Stimulated activated effector memory CD8-positive, alpha-beta T cell treated with anti-CD3 and anti-CD28 coated beads, Interleukin-12 subunit alpha, Interleukin-12 subunit beta, amount 100 ng/mL, for 72 hours (primary cell): Measurements from ENCODE around the gene PCSK2.

Experiments
- ATAC-seq: fragments of 150-1000 bp; cut with Tn5 transposase; 2 replicates; pipeline ENCODE4 v1.10.0; 2021
- DNase-seq, 2 donors: peaks; one replicate each; pipeline ENCODE4 v3.0.0; 2021 to 2022; ENCODE audit warnings: low spot score in 2 of 2
- H3K27ac Mint-ChIP-seq: one replicate; pipeline ENCODE4 v1.8.0; 2022; ENCODE audit warnings: mild to moderate bottlenecking, mixed read lengths
- H3K36me3 Mint-ChIP-seq: one replicate; pipeline ENCODE4 v1.8.0; 2022; ENCODE audit warnings: mild to moderate bottlenecking, mixed read lengths
- H3K4me1 Mint-ChIP-seq: one replicate; pipeline ENCODE4 v1.8.0; 2022; ENCODE audit warnings: mixed read lengths
- H3K4me3 Mint-ChIP-seq: one replicate; pipeline ENCODE4 v1.8.0; 2022; ENCODE audit warnings: mild to moderate bottlenecking, mixed read lengths
- H3K9me3 Mint-ChIP-seq: one replicate; pipeline ENCODE4 v1.8.0; 2022; ENCODE audit warnings: mixed read lengths

The PCSK2 gene

DNA sequence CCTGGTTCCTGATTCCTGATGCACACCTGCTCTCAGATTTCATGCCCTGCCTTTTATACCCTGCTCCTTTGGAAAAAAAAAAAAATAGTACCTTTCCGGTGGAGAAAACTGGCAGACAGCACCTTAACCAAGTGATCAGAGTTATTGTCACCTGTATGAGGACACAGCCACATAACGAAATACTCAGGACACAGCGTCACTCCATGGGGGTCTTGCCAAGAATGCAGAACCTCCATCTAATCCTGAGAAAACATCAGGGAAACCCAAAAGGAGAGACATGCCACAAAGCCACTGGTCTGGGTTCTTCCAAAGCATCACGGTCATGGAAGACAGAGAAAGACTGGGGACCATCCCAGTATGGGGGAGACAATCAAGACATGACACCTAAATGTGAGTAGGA is 275.3 kb downstream of the PCSK2 start:
- no peak for DNase-seq
- Mint-ChIP-seq H3K4me1 (peaks cover 35% of the 10 kb centered on the region), H3K4me3 (no peak overlapping the region), H3K36me3 (no peaks in the 10 kb centered on the region), H3K27ac (no peak overlapping the region), H3K9me3 (no peaks in the 10 kb centered on the region)
- no peak for ATAC-seq

DNA sequence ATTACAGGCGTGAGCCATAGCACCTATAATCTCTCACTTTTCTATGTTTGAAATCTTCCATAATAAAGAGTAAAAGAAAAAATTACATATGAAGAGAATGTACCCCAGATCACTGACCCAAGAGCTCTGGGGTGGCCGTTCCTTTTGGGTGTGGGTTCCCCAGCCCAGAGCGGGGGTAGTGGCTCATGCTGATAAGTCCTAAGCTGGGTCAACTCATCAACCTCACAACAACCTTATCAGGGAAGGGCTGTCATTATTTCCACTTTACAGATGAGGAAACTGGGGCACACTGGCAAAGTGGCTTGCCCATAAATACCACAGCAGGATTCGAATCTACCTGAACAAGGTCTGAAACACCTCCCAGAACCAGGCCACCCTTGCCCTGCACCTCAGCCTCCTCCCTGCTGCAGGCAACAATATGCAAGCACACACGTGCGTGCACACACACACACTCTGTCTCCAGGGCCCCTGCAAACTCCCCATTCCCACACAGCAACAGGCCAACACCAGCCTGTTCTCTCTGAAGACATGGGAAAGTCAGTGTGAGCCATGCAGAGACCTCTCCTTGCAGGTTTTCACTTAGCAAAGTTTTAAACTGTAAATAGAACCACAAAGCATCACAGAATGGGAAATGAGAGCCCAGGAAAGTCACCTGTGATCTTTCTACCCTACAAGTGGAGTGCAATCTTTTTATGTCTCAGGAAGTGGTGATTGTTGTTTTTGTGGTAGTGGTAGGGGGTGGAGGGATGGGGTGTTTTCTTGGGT is 276.6 kb downstream of the PCSK2 start:
- peaks cover 42% of the 10 kb centered on the region for H3K4me1 Mint-ChIP-seq
- no peaks in the 10 kb centered on the region for H3K36me3 Mint-ChIP-seq
- no peaks in the 10 kb centered on the region for H3K9me3 Mint-ChIP-seq
- no peak for DNase-seq
- no peak for ATAC-seq
- H3K27ac Mint-ChIP-seq = peak overlapping the region; percentile 87
- no peak overlapping the region for H3K4me3 Mint-ChIP-seq

DNA sequence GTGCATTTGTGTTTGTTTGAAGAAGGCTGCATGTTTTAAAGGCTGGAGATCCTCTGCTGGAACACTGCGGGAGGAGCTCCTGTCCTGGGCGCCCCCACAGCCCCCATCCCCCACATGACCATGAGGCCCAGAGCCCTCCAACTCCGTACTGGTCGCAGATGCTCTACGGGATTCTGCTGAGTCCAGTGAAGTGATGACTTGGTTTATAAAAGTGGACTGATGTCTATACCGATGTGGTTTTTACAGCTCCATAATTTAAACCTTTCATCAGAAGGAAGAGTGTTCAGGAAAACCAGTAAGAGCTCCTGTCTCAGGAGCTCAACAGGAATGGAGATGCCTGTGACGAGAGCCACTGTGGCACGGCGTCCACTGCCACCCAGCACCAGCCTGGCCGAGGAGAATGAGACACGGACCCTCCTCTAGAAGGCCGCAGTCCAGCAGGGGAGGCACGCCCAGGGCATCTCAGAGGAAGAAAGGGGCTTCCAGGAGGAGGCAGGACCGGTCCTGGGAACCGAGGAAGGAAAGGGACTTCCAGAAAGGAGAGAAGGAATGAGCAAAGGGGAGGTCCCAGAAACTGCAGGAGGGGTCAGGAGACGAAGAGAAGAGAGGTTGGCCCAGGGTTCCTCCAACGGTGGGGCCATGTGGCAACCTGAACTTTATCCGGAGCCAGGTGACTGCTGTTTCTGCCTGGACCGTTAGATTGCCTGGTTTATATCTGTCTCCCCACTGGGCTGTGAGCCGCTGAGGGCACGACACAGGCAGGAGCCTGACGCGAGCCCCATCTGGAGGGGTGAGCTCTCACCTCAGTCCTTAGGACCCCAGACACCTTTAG is 277.4 kb downstream of the PCSK2 start:
- Mint-ChIP-seq H3K9me3 (no peaks in the 10 kb centered on the region), H3K4me3 (peak overlapping the region; percentile 78), H3K27ac (peak overlapping the region; percentile 87), H3K4me1 (peaks cover 42% of the 10 kb centered on the region), H3K36me3 (no peaks in the 10 kb centered on the region)
- DNase-seq (peak in 1 of 2 donors; percentile 64), ATAC-seq (peak; percentile 36)

DNA sequence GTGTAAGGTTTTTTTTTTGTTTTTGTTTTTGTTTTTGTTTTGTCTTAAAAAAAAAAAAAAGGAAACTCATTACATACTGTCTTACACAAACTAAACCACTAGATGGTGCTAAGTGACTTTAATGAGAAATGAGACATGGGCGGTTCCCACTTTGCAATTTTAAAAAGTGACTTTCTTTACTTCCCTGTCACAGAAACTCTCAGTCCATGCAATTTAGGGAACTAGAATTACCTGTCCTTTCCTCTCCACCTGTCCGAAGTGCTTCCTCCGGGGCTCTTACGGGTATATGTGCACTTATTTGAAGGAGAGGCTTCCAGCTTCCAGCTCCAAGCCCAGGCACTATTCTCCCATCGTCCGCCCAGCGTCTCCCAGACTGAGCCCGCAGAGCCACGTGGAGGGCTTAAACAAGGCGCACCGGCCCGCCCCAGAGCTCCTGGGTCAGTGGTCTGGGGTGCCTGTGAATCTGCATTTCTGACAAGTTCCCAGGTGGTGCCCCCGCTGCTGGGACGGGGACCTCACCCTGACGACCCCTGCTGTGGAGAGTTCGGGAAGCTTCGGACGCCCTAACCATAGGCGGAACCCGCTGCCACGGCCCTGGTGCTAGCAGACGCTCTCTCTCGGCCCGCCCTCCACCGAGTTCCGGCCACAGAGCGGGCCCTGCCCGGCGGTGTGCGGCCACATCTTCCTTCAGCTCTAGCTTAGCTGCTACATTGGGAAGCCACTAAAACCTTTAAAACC is 278.2 kb downstream of the PCSK2 start:
- ATAC-seq (peak; percentile 73), DNase-seq (peak; percentile 38 to 86)
- peaks cover 42% of the 10 kb centered on the region for H3K4me1 Mint-ChIP-seq
- H3K36me3 Mint-ChIP-seq = no peaks in the 10 kb centered on the region
- H3K4me3 Mint-ChIP-seq = peak overlapping the region; percentile 78
- peak overlapping the region; percentile 87 for H3K27ac Mint-ChIP-seq
- H3K9me3 Mint-ChIP-seq = no peaks in the 10 kb centered on the region

DNA sequence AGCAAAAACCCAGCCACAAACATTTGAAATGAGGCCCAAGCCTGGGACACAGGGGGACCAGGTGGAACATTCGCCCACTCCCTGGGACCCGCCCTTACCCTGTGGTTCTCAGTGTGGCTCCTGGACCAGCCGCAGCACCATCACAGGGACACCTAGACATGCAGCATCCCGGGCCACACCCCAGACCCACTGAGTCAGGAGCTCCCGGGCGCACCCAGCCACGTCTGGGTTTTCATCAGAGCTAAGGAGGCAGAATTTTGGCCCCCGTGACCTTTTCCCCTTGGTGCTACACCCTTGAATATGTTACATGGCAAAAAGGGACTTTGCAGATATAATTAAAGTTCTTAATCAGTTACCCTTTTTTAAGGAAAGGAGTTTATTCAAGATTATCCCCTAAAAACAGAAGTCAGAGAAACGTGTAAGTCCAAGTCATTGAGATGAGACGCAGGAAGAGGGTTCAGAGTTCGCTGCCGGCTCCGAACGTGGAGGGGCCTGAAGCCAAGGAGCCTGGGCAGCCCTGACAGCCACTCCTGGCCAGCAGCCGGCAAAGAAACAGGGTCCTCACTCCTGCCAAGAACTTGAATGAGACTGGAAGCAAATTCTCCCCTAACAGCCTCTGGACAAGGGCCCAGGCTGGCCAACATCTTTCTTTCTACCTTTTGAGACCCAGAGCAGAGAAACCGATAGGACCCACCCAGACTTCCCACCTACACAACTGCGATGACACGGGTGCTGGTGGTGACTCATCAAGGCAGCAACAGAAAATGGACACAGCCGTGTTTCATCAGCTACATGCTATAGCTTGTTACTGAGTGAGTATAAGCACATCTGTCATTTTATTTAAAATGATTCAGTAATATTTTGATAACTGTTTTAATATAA is 279.0 kb downstream of the PCSK2 start:
- peak; percentile 31 to 62 for DNase-seq
- H3K4me1 Mint-ChIP-seq = peaks cover 44% of the 10 kb centered on the region
- peak; percentile 81 for ATAC-seq

DNA sequence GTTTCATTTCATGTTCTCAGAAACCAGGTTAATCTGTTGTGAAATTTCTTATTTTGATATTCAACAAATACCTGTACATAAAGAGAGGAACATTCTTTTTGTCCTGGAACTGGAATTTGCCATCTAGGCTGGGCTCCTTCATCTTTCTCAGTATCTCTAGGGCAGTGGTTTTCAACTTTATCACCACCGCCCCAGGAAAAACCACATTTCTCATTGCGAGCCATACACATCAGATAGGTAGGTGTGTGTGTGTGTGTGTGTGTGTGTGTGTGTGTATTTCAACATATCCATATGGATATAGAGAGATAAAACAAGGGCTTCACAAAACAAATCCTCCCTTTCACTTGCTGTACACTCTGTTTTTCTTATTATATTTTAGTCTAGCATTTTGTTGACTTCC is 280.2 kb downstream of the PCSK2 start:
- no peaks in the 10 kb centered on the region for H3K9me3 Mint-ChIP-seq
- no peak for ATAC-seq
- H3K27ac Mint-ChIP-seq = no peak overlapping the region
- H3K4me1 Mint-ChIP-seq = peaks cover 55% of the 10 kb centered on the region
- peak overlapping the region; percentile 78 for H3K4me3 Mint-ChIP-seq
- no peak for DNase-seq
- H3K36me3 Mint-ChIP-seq = no peaks in the 10 kb centered on the region

More for the DNA sequence above, 279.0 kb downstream of the PCSK2 start:
- no peaks in the 10 kb centered on the region for H3K36me3 Mint-ChIP-seq
- H3K4me3 Mint-ChIP-seq = peak overlapping the region; percentile 78
- H3K27ac Mint-ChIP-seq = peak overlapping the region; percentile 87
- no peaks in the 10 kb centered on the region for H3K9me3 Mint-ChIP-seq

DNA sequence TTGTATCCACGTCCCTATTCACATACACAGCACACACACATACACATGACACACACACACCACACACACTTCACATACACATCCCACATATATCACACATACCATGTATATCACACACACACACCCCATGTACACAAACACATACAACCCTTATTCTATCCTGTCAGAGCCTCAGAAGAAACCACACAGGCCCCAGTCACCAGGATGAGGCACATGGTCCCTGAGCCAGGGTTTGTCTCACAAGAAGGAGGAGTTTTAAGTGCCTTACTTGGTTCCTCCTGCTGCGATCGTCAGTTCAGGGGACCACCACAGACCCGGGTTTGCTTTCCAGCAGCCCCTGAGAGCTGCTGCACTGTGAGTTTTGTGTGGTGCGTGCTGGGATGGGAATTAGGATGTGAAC is 280.7 kb downstream of the PCSK2 start:
- Mint-ChIP-seq H3K27ac (no peak overlapping the region), H3K4me3 (no peak overlapping the region), H3K36me3 (no peaks in the 10 kb centered on the region), H3K9me3 (no peaks in the 10 kb centered on the region), H3K4me1 (peaks cover 58% of the 10 kb centered on the region)
- ATAC-seq = no peak
- no peak for DNase-seq

DNA sequence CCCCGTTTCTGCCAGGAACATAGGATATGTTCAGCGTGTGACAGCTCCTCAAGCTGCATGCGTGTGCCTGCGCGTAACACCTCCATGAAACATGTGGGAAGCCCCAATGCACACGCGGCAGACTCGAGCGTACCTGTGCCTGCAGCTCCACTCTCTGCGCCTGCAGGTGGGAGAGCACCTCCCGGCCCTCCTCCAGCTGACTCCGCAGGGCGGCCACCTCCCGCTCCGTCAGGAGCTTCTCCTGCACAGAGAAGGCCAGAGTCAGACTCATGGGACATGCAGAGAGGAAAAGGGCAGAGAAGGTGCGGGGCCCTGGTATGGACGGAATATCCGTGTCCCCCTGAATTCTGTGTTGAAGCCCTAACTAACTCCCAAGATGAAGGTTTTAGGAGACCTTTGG is 281.9 kb downstream of the PCSK2 start:
- no peak overlapping the region for H3K4me3 Mint-ChIP-seq
- no peak for ATAC-seq
- no peaks in the 10 kb centered on the region for H3K36me3 Mint-ChIP-seq
- H3K4me1 Mint-ChIP-seq = peaks cover 53% of the 10 kb centered on the region
- H3K27ac Mint-ChIP-seq = no peak overlapping the region
- no peaks in the 10 kb centered on the region for H3K9me3 Mint-ChIP-seq
- DNase-seq = no peak

DNA sequence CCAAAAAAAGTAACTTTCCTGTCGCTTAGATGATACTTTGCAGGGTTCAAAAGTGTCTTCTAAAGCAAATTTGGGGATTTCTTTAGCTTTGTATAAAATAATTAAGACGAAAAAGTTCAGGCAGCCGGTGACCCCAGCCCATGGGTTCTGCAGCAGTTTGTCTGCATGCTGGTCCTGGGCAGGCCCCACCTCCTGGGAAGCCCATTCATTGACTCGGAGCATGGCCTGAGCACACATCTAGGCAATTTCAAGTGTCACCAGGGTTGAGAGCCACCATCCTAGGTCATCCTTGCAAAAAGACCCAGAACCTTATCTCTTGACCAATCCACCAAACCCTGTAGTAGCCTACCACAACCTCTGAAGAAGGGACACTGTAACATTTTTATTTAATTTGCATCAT is 283.7 kb downstream of the PCSK2 start:
- DNase-seq = no peak
- no peak for ATAC-seq
- Mint-ChIP-seq H3K9me3 (no peaks in the 10 kb centered on the region), H3K36me3 (no peaks in the 10 kb centered on the region), H3K4me1 (peaks cover 35% of the 10 kb centered on the region), H3K4me3 (no peak overlapping the region), H3K27ac (no peak overlapping the region)

DNA sequence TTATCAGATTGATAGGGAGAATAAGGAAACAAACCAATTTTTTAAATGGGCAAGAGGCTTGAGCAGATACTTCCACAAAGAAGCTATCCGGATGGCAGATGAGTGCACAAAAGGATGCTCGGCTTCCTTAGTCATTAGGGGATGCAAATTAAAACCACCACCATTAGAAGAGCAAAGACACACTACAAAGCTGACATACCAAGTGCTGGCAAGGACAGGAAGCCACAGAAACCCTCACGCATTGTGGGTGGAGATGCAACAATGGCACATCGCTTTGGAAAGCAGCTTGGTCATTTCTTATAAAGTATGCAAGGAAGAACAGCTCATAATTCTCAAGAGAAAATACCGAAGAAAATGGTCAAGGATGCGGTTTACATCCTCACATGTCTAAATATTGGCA is 284.6 kb downstream of the PCSK2 start:
- Mint-ChIP-seq H3K4me1 (peaks cover 29% of the 10 kb centered on the region), H3K9me3 (no peaks in the 10 kb centered on the region), H3K36me3 (no peaks in the 10 kb centered on the region), H3K4me3 (no peak overlapping the region), H3K27ac (no peak overlapping the region)
- DNase-seq (peak in 1 of 2 donors; percentile 57), ATAC-seq (peak; percentile 80)

DNA sequence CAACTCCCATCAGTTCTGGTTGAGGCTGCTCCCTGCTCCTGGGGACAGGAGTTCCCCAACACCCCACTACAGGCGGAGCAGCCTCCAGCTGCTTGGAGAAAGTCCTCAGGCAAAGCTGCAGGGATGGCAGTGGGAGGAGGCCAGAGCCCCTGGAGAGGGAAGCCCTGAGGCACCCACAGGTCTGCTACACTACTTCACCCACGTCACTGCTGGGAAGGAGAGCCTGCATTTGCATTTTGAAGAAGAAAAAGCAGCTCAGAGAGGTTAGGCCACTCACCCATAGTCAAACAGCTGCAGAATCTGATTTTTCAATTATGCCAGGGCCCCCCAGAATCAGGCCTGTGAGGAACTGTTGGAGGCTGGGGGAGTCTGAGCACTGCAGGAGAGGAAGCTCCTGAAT is 287.1 kb downstream of the PCSK2 start:
- Mint-ChIP-seq H3K4me3 (no peak overlapping the region), H3K9me3 (no peaks in the 10 kb centered on the region), H3K27ac (peak overlapping the region; percentile 35), H3K36me3 (no peaks in the 10 kb centered on the region), H3K4me1 (peaks cover 15% of the 10 kb centered on the region)
- no peak for DNase-seq
- ATAC-seq = no peak

DNA sequence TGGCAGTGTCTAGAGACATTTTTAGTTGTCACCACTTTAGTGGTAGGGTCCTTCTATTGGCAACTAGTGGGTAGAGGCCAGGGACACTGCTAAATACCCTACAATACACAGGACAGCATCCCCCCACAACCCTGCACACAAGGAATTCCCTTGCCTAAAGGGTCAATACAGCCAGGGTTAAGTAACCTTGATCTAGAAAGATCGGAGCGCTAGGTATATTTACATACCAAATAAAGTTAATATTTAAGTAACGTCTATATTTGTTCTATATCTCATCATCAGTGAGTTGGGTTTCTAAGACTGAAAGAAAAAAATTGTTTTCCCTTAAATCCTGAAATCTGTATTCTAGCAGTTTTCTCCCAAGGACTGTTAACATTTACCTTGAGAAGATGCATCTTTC is 288.2 kb downstream of the PCSK2 start:
- H3K9me3 Mint-ChIP-seq = no peaks in the 10 kb centered on the region
- H3K36me3 Mint-ChIP-seq = no peaks in the 10 kb centered on the region
- H3K27ac Mint-ChIP-seq = no peak overlapping the region
- no peak for ATAC-seq
- peaks cover 15% of the 10 kb centered on the region for H3K4me1 Mint-ChIP-seq
- DNase-seq = no peak
- H3K4me3 Mint-ChIP-seq = no peak overlapping the region

DNA sequence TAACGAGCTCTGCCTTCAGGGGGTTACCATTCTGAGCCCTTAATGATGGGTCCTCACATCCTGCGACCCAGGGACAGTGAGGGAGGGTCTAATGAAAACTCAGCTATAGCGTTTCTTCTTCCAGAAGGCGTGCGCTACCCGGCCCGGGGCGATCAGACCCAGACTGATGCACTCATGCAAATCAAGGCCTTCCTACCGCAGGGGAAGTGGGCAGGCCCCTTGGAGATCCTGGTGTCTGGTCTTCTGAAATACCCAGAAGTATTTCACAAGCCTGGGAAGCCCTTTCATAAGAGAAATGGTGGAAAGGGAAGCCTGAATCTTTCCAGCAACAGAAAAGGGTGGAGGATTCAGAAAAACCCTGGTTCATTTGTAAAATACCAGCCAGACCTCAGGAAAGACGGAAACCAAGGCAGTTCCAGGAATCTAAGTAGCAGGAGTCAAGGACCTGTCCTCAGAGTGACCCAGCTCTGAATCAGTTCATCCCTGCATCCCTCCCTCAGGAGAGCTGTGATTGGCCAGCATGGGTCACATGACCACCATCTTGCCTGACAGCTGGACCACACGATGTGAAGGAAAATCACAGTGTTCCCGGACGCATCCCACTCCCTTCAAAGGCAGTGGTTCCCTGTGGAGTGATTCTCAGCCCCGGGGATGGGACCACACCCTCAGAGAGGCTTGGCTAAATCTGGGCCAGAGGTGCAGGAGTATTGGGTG is 291.7 kb downstream of the PCSK2 start:
- H3K27ac Mint-ChIP-seq = no peak overlapping the region
- H3K4me3 Mint-ChIP-seq = no peak overlapping the region
- no peaks in the 10 kb centered on the region for H3K36me3 Mint-ChIP-seq
- peaks cover 5% of the 10 kb centered on the region for H3K4me1 Mint-ChIP-seq
- ATAC-seq (no peak), DNase-seq (no peak)
- no peaks in the 10 kb centered on the region for H3K9me3 Mint-ChIP-seq

DNA sequence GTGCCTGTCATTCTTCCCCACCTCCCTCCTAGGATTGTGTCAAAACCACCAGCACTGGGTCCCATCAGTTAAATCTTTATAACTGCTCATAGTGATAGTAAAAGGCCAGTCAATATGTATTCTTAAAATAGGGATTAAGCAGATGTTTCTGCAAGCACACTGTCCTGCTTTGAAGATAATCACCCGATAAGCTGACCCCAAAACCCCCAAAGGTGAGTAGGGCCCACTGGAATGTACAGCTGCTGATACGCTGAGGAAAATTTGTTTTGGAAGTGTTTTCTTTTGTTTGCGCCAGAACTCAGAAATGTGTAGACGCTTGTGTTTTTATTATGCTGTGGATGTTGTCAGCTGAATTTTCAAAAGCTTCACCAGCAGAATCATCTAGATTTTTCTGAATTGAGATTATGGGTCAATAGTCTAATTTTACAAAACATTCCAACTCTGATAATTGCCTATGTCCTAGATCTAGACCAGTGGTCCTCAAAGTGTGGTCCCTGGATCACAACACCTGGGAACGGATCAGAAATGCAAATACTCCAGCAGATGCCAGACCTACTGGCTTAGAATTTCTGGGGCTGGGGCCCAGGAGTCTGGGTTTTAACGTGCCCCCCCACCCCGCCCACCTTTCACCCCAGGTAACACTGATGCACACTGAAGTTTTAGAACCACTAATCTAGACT is 292.9 kb downstream of the PCSK2 start:
- Mint-ChIP-seq H3K4me3 (no peak overlapping the region), H3K4me1 (peaks cover 5% of the 10 kb centered on the region), H3K27ac (no peak overlapping the region), H3K9me3 (no peaks in the 10 kb centered on the region), H3K36me3 (no peaks in the 10 kb centered on the region)
- ATAC-seq = no peak
- DNase-seq = no peak
